SK-N-SH treated with all-trans-retinoic acid at 6 μM for 48 hours (cell line): ENCODE measurements around the gene FNIP2.

ENCODE experiments used
- ARNTL ChIP-seq: fragments of 450-650 bp; formaldehyde crosslinking; IDR thresholded peaks from 2 replicates; pipeline ENCODE4 v1.5.0; 2020; ENCODE audit warnings: low read depth, mild to moderate bottlenecking, moderate library complexity, borderline replicate concordance
- CREB5 ChIP-seq: fragments of 250-450 bp; sonication (Bioruptor Pico); IDR thresholded peaks from 2 replicates; pipeline ENCODE4 v1.5.1; 2020; ENCODE audit warnings: low read depth, mild to moderate bottlenecking, moderate library complexity
- GLIS3 ChIP-seq: fragments of 250-450 bp; sonication (Bioruptor Pico); IDR thresholded peaks from 2 replicates; pipeline ENCODE4 v1.5.0; 2020; ENCODE audit warnings: mild to moderate bottlenecking, moderate library complexity
- PATZ1 ChIP-seq: fragments of 250-450 bp; sonication (Bioruptor Pico); IDR thresholded peaks from 2 replicates; pipeline ENCODE4 v1.8.0; 2020; ENCODE audit warnings: mild to moderate bottlenecking, moderate library complexity, borderline replicate concordance
- POU6F1 ChIP-seq: fragments of 250-450 bp; sonication (Bioruptor Pico); IDR thresholded peaks from 2 replicates; pipeline ENCODE4 v1.8.0; 2021; ENCODE audit warnings: low read depth, mild to moderate bottlenecking, moderate library complexity, borderline replicate concordance
- SNAI2 ChIP-seq: fragments of 250-450 bp; sonication (Bioruptor Pico); IDR thresholded peaks from 2 replicates; pipeline ENCODE4 v1.5.0; 2020; ENCODE audit warnings: mild to moderate bottlenecking, moderate library complexity
- TCF4 ChIP-seq: fragments of 250-450 bp; sonication (Bioruptor Pico); IDR thresholded peaks from 2 replicates; pipeline ENCODE4 v1.8.0; 2021; ENCODE audit warnings: mild to moderate bottlenecking, moderate library complexity, borderline replicate concordance
- TOX ChIP-seq: fragments of 250-450 bp; sonication (Bioruptor Pico); IDR thresholded peaks from 2 replicates; pipeline ENCODE4 v1.8.0; 2021; ENCODE audit warnings: mild to moderate bottlenecking, moderate library complexity, borderline replicate concordance
- TSHZ2 ChIP-seq: fragments of 250-450 bp; sonication (Bioruptor Pico); IDR thresholded peaks from 2 replicates; pipeline ENCODE4 v1.5.0; 2020; ENCODE audit warnings: mild to moderate bottlenecking, moderate library complexity
- ZC3H10 ChIP-seq: fragments of 250-450 bp; sonication (Bioruptor Pico); IDR thresholded peaks from 2 replicates; pipeline ENCODE4 v1.5.1; 2021; ENCODE audit warnings: mild to moderate bottlenecking, moderate library complexity
- ZFP3 ChIP-seq: fragments of 250-450 bp; sonication (Bioruptor Pico); IDR thresholded peaks from 2 replicates; pipeline ENCODE4 v1.5.0; 2020; ENCODE audit warnings: mild to moderate bottlenecking, moderate library complexity
- ZNF70 ChIP-seq: fragments of 450-650 bp; formaldehyde crosslinking; IDR thresholded peaks from 2 replicates; pipeline ENCODE4 v1.5.0; 2020; ENCODE audit warnings: mild to moderate bottlenecking, moderate library complexity
- ZNF8 ChIP-seq: fragments of 450-650 bp; formaldehyde crosslinking; IDR thresholded peaks from 2 replicates; pipeline ENCODE4 v1.5.0; 2020; ENCODE audit warnings: mild to moderate bottlenecking, moderate library complexity

GRCh38 chr4:158845311-158846041 lies 76.7 kb downstream of the FNIP2 start:
- TF ChIP-seq ZNF70 (no peak), GLIS3 (CRISPR knock-in tag) (no peak), TCF4 (CRISPR knock-in tag) (no peak), CREB5 (no peak), POU6F1 (CRISPR knock-in tag) (no peak), PATZ1 (CRISPR knock-in tag) (no peak), TOX (CRISPR knock-in tag) (no peak), SNAI2 (no peak), ZC3H10 (CRISPR knock-in tag) (no peak), ZFP3 (CRISPR knock-in tag) (no peak), TSHZ2 (CRISPR knock-in tag) (no peak), ARNTL (CRISPR knock-in tag) (no peak), ZNF8 (no peak)
